Trophoblast cell (in vitro differentiated cells and primary cell): ENCODE results near the gene AP1G1.

Experiments
- DNase-seq, 2 donors: peaks; one replicate each; pipeline ENCODE4 v3.0.0-alpha.2; 2016
- H2AFZ ChIP-seq: 2 replicates; pipeline ENCODE4 v1.6.1; 2013; ENCODE audit warnings: low read length, moderate library complexity, mild to moderate bottlenecking; ENCODE audit not compliant: insufficient read depth, poor library complexity
- H2AK5ac ChIP-seq: 2 replicates; pipeline ENCODE4 v1.6.1; 2013; ENCODE audit warnings: mild to moderate bottlenecking, low read length
- H2BK120ac ChIP-seq: 2 replicates; pipeline ENCODE4 v1.6.1; 2013; ENCODE audit warnings: low read length, mild to moderate bottlenecking, moderate library complexity; ENCODE audit not compliant: insufficient read depth, poor library complexity
- H2BK12ac ChIP-seq: 2 replicates; pipeline ENCODE4 v1.6.1; 2013; ENCODE audit warnings: mild to moderate bottlenecking, low read length, moderate library complexity
- H2BK5ac ChIP-seq: 2 replicates; pipeline ENCODE4 v1.6.1; 2013; ENCODE audit warnings: low read length, low read depth, moderate library complexity, mild to moderate bottlenecking; ENCODE audit not compliant: poor library complexity
- H3K14ac ChIP-seq: 2 replicates; pipeline ENCODE4 v1.6.1; 2013; ENCODE audit warnings: mild to moderate bottlenecking, low read length
- H3K18ac ChIP-seq: 2 replicates; pipeline ENCODE4 v1.6.1; 2013; ENCODE audit warnings: mild to moderate bottlenecking, low read length
- H3K23ac ChIP-seq: 2 replicates; pipeline ENCODE4 v1.6.1; 2013; ENCODE audit warnings: low read length
- H3K27ac ChIP-seq: 2 replicates; pipeline ENCODE4 v1.5.1; 2013; ENCODE audit warnings: low read depth, mild to moderate bottlenecking, inconsistent platforms, low read length, moderate library complexity
- H3K27me3 ChIP-seq: 2 replicates; pipeline ENCODE4 v1.6.1; 2013; ENCODE audit warnings: inconsistent platforms, mild to moderate bottlenecking, low read length, moderate library complexity; ENCODE audit not compliant: insufficient read depth
- H3K36me3 ChIP-seq, 2 experiments: 1 replicate in 1 of 2; 2 replicates in 1 of 2; pipeline ENCODE4 v1.6.1; 2013; ENCODE audit warnings: low read length in 2 of 2, mild to moderate bottlenecking in 2 of 2, moderate library complexity in 1 of 2; ENCODE audit not compliant: insufficient read depth in 2 of 2, control insufficient read depth in 1 of 2
- H3K4ac ChIP-seq: 2 replicates; pipeline ENCODE4 v1.6.1; 2013; ENCODE audit warnings: low read depth, mild to moderate bottlenecking, low read length, moderate library complexity
- H3K4me1 ChIP-seq, 2 experiments: 1 replicate in 1 of 2; 2 replicates in 1 of 2; pipeline ENCODE4 v1.6.1; 2013; ENCODE audit warnings: low read length in 2 of 2, mild to moderate bottlenecking in 2 of 2, moderate library complexity in 1 of 2; ENCODE audit not compliant: insufficient read depth in 2 of 2, control insufficient read depth in 1 of 2
- H3K4me2 ChIP-seq: 2 replicates; pipeline ENCODE4 v1.6.1; 2013; ENCODE audit warnings: inconsistent platforms, mild to moderate bottlenecking, low read length, moderate library complexity
- H3K4me3 ChIP-seq: 2 replicates; pipeline ENCODE4 v1.5.1; 2013; ENCODE audit warnings: mild to moderate bottlenecking, low read depth, low read length, inconsistent platforms
- H3K79me1 ChIP-seq: one replicate; pipeline ENCODE4 v1.6.1; 2013; ENCODE audit warnings: low read length
- H3K79me2 ChIP-seq: 2 replicates; pipeline ENCODE4 v1.6.1; 2013; ENCODE audit warnings: low read length, mild to moderate bottlenecking; ENCODE audit not compliant: control insufficient read depth, insufficient read depth, poor library complexity
- H3K9ac ChIP-seq: 2 replicates; pipeline ENCODE4 v1.6.1; 2013; ENCODE audit warnings: mild to moderate bottlenecking, low read length
- H3K9me3 ChIP-seq: 2 replicates; pipeline ENCODE4 v1.6.1; 2013; ENCODE audit warnings: low read depth, mild to moderate bottlenecking, control low read depth, inconsistent platforms, low read length; ENCODE audit not compliant: insufficient read depth
- H4K12ac ChIP-seq: 2 replicates; pipeline ENCODE4 v1.6.1; 2013; ENCODE audit warnings: low read depth, mild to moderate bottlenecking, low read length, moderate library complexity
- H4K8ac ChIP-seq: 2 replicates; pipeline ENCODE4 v1.6.1; 2013; ENCODE audit warnings: low read depth, mild to moderate bottlenecking, low read length, moderate library complexity
- H4K91ac ChIP-seq: one replicate; pipeline ENCODE4 v1.6.1; 2013; ENCODE audit warnings: low read depth, mild to moderate bottlenecking, low read length, moderate library complexity
- WGBS: extraction: QIAGEN DNeasy Blood & Tissue Kit; methylation state at CpG from one replicate; pipeline ENCODE4 v1.1.7; 2013; ENCODE audit warnings: missing lambda C conversion rate; ENCODE audit not compliant: insufficient read length, insufficient coverage; ENCODE audit errors: extremely low coverage; 5-methylcytosine and 5-hydroxymethylcytosine counted together

The AP1G1 gene

DNA sequence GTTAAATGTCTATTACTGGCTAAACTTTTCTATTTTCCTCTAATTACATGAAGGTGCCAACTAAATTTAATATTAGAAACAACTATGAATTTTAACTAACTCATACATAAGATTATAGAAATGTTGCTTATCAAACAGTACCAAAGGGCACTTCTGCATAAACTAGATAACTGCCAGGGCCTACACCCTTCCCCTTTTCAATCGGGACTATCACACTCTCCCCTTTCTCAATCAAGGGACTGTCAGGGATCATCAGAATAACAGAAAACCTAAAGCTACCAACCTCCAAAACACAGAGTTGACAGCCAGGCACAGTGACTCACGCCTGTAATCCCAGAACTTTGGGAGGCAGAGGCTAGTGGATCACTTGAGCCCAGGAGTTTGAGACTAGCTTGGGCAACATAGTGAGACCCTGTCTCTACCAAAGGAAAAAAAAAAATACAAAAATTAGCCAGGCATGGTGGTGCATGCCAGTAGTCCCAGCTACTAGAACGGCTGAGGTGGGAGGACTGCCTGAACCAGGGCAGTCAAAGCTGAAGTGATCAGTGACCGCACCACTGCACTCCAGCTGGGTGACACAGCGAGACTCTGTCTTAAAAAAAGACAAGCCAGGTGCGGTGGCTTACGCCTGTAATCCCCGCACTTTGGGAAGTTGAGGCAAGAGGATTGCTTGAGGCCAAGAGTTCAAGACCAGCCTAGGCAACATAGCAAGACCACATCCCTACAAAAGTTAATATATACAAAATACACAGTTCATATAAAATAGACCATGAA lies 80.9 kb downstream of the AP1G1 start:
- no peak overlapping the region for H4K8ac ChIP-seq
- WGBS, result no CpG with 5 or more reads among the region's 8 CpGs
- no peak overlapping the region for H2BK120ac ChIP-seq

GRCh38 chr16:71726476-71727315 lies 81.9 kb downstream of the AP1G1 start:
- Histone ChIP-seq H4K12ac (no peak overlapping the region), H3K79me2 (peaks cover 5% of the 10 kb centered on the region), H3K14ac (no peak overlapping the region), H2BK5ac (no peak overlapping the region), H3K23ac (no peak overlapping the region), H3K9me3 (no peaks in the 10 kb centered on the region), H3K4me3 (no peak overlapping the region), H3K4ac (no peak overlapping the region), H3K27ac (no peak overlapping the region), H3K27me3 (no peaks in the 10 kb centered on the region), H2AK5ac (no peak overlapping the region), H3K4me2 (no peak overlapping the region), H3K4me1 (no peaks in the 10 kb centered on the region), H3K18ac (no peak overlapping the region), H2AFZ (no peak overlapping the region), H2BK120ac (no peak overlapping the region), H3K36me3 (peaks cover 0 to 4% of the 10 kb centered on the region in 2 experiments), H3K9ac (no peak overlapping the region), H2BK12ac (no peak overlapping the region), H3K79me1 (peaks cover 5% of the 10 kb centered on the region), H4K8ac (no peak overlapping the region), H4K91ac (no peak overlapping the region)
- DNase-seq, result no peak
- WGBS, result no CpG with 5 or more reads among the region's 4 CpGs

More for the DNA sequence above, 80.9 kb downstream of the AP1G1 start:
- H3K4me3 ChIP-seq, result no peak overlapping the region
- no peak overlapping the region for H3K14ac ChIP-seq
- H3K79me1 ChIP-seq, result peaks cover 5% of the 10 kb centered on the region
- H3K4ac ChIP-seq, result no peak overlapping the region
- no peak overlapping the region for H3K23ac ChIP-seq
- DNase-seq, result no peak
- H3K27ac ChIP-seq, result no peak overlapping the region
- H3K9me3 ChIP-seq, result no peaks in the 10 kb centered on the region
- no peaks in the 10 kb centered on the region for H3K4me1 ChIP-seq
- H2BK5ac ChIP-seq, result no peak overlapping the region
- no peak overlapping the region for H2AFZ ChIP-seq
- H4K91ac ChIP-seq, result no peak overlapping the region
- H3K36me3 ChIP-seq, result peaks cover 3 to 14% of the 10 kb centered on the region in 2 experiments
- H2BK12ac ChIP-seq, result no peak overlapping the region
- H3K18ac ChIP-seq, result no peak overlapping the region
- H2AK5ac ChIP-seq, result no peak overlapping the region
- H3K79me2 ChIP-seq, result peaks cover 5% of the 10 kb centered on the region
- H4K12ac ChIP-seq, result no peak overlapping the region
- H3K27me3 ChIP-seq, result no peaks in the 10 kb centered on the region
- no peak overlapping the region for H3K9ac ChIP-seq
- H3K4me2 ChIP-seq, result no peak overlapping the region

DNA sequence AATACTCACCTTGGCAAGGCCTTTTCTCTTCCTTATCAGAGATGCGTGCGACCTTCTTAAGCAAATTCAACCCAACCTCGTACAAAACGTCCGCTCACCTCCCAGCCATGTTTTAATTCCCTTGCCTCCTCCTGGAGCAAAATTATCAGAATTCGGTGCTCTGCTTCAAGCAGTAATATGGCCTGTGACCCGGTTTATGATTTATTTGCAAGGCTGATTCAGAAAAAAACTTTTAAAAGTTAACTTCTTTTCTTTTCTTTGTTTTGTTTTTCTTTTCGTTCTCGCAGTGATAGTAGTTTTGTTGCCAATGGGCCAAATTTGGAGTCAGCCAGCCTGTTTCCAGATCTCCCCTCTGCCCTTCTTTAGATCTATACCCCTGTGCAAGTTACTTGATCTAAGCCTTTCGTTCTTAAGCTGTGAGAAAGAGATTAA lies 84.3 kb downstream of the AP1G1 start, which contains the start of gene PHLPP2:
PHLPP2 (minus strand) TSS at position 382 of the 432 bp plus-strand sequence. CDS start 9,906 bp downstream, outside the sequence.
- Histone ChIP-seq H4K8ac (peak within 1 kb of the TSS; percentile 77), H2AK5ac (no peak within 1 kb of the TSS), H3K4ac (peak within 1 kb of the TSS; percentile 41), H3K23ac (no peak within 1 kb of the TSS), H3K14ac (peak within 1 kb of the TSS; percentile 91), H2BK12ac (no peak within 1 kb of the TSS), H3K9ac (peak within 1 kb of the TSS; percentile 91), H3K4me2 (peak within 1 kb of the TSS; percentile 95), H2BK5ac (peak within 1 kb of the TSS; percentile 80), H3K27ac (peak within 1 kb of the TSS; percentile 65), H3K4me3 (peak within 1 kb of the TSS; percentile 89), H3K36me3 (no peaks in the 10 kb centered on the region), H3K79me2 (peaks cover 5% of the 10 kb centered on the region), H3K4me1 (no peaks in the 10 kb centered on the region), H3K18ac (peak within 1 kb of the TSS; percentile 66), H3K27me3 (no peaks in the 10 kb centered on the region), H2BK120ac (peak within 1 kb of the TSS; percentile 23), H2AFZ (peak within 1 kb of the TSS; percentile 97), H4K91ac (peak within 1 kb of the TSS; percentile 86), H4K12ac (peak within 1 kb of the TSS; percentile 77), H3K9me3 (no peaks in the 10 kb centered on the region), H3K79me1 (peaks cover 5% of the 10 kb centered on the region)
- no CpG with 5 or more reads among the region's 10 CpGs for WGBS
- DNase-seq, result no peak

GRCh38 chr16:71723537-71724319 lies 84.9 kb downstream of the AP1G1 start:
- Histone ChIP-seq H3K18ac (peak overlapping the region; percentile 66), H3K9ac (peak overlapping the region; percentile 91), H3K27ac (peak overlapping the region; percentile 65), H3K9me3 (no peaks in the 10 kb centered on the region), H3K36me3 (no peaks in the 10 kb centered on the region), H3K79me2 (peaks cover 5% of the 10 kb centered on the region), H2BK12ac (no peak overlapping the region), H2AFZ (peak overlapping the region; percentile 97), H3K4me3 (peak overlapping the region; percentile 89), H3K23ac (no peak overlapping the region), H3K4me2 (peak overlapping the region; percentile 95), H3K4me1 (no peaks in the 10 kb centered on the region), H4K8ac (peak overlapping the region; percentile 77), H2BK120ac (peak overlapping the region; percentile 43), H4K91ac (peak overlapping the region; percentile 86), H3K14ac (peak overlapping the region; percentile 91), H3K27me3 (no peaks in the 10 kb centered on the region), H3K4ac (peak overlapping the region; percentile 41), H2BK5ac (peak overlapping the region; percentile 80), H3K79me1 (peaks cover 5% of the 10 kb centered on the region), H4K12ac (peak overlapping the region; percentile 77), H2AK5ac (no peak overlapping the region)
- WGBS, result no CpG with 5 or more reads among the region's 104 CpGs
- DNase-seq, result peak; percentile 75 to 87
